CD4-positive, alpha-beta T cell treated with Interferon alpha-2 for 1 hour (primary cell): Measurements from ENCODE around the gene TRIM74.
A peak's percentile ranks its signal among the peaks of the same experiment; 100 is the strongest.
"Not testable (repeated sequence)": the region's sequence is repeated elsewhere in the genome, so short reads cannot be mapped to it uniquely, and the experiment has no call there.

ENCODE experiments used
- DNase-seq, 2 donors: peaks; one replicate each; pipeline ENCODE4 v3.0.0-alpha.2; 2020 to 2022

TRIM74 gene

GRCh38 chr7:72968980-72969516 lies at the start of gene TRIM74:
Gene TRIM74 (minus strand): TSS chr7:72969466. CDS start chr7:72966157, 3,309 bp downstream.
- DNase-seq: not testable (repeated sequence)

GRCh38 chr7:73006491-73006890 lies 37.2 kb upstream of the TRIM74 start:
- DNase-seq: not testable (repeated sequence)

DNA sequence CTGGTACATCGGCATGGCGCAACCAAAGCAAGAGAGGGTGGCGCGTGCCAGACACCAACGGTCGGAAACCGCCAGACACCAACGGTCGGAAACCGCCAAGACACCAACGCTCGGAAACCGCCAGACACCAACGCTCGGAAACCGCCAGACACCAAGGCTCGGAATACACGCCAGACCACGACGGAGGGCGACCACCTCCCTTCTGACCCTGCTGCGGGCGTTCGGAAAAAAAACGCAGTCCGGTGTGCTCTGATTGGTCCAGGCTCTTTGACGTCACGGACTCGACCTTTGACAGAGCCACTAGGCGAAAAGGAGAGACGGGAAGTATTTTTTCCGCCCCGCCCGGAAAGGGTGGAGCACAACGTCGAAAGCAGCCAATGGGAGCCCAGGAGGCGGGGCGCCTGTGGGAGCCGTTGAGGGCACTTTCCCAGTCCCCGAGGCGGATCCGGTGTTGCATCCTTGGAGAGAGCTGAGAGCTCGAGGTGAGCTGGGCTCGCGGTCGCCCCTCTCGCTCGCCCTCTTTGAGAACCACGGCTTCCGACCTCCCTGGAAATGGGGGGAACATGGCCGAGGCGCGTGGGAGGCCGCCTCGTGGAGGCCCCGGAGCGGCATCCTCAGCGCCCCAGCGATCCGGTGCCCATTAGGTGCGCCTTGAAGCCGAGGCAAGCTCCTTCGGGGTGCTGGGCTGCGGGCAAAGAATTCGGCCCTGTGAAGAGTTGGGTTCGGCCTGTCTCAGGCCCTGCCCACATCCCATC lies 36.6 kb upstream of the TRIM74 start:
- peak; percentile 86 to 93 for DNase-seq

DNA sequence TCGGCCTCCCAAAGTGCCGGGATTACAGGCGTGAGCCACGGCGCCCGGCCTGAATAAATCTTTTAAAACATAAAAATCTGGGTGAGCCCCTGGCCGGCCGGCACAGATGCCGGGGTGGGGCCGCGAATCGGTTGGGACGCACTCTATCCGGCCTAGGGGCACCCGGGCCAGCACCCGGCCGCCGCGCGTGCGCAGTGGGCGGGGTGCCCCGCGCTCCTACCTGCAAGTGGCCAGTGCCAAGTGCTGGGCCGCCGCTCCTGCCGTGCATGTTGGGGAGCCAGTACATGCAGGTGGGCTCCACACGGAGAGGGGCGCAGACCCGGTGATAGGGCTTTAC lies 36.1 kb upstream of the TRIM74 start:
- peak; percentile 62 to 77 for DNase-seq

DNA sequence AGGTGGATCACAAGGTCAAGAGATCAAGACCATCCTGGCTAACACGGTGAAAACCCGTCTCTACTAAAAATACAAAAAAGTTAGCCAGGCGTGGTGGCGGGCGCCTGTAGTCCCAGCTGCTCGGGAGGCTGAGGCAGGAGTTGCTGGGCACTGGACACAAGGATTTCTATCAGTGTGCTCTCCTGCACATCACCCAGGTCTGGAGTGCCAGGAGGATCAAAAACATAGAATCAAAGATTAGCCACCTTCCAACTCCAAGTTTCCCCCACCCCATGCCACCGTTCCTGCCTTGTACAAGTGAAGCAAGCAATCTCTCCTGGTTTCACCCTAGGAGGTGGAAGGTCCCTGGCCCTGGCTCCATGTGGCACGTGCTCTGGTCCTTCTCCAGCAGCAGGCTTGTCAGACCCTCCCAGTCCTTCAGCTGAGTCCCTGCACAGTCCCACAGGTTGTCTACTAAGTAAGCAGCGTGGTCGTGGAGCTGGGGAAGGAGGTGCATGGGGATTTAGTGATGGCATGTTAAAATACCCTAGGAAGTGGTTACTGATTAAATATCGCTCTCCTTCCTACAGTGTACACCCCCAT lies 28.7 kb upstream of the TRIM74 start:
- not testable (repeated sequence) for DNase-seq

DNA sequence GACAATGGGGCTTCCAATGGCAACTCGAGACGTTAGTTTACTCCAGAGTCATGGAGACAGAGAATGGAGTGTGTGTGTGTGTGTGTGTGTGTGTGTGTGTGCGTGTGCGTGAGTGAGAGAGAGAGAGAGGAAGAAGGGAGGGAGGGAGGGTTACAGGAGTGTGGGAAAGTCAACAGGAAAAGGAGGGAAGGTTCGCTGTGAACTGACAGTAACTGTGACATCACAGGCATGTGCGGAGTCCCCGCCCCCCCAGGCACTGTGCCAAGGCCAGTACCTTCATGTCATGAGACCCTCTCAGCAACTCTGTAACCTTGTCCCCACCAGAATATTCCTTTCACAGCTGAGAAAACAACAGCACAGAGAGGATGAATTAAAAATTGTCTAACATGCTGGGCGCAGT lies 28.2 kb upstream of the TRIM74 start:
- not testable (repeated sequence) for DNase-seq

- DNase-seq: not testable (repeated sequence)
Observed at GRCh38 chr7:72995484-72995883, 26.2 kb upstream of the TRIM74 start.

DNA sequence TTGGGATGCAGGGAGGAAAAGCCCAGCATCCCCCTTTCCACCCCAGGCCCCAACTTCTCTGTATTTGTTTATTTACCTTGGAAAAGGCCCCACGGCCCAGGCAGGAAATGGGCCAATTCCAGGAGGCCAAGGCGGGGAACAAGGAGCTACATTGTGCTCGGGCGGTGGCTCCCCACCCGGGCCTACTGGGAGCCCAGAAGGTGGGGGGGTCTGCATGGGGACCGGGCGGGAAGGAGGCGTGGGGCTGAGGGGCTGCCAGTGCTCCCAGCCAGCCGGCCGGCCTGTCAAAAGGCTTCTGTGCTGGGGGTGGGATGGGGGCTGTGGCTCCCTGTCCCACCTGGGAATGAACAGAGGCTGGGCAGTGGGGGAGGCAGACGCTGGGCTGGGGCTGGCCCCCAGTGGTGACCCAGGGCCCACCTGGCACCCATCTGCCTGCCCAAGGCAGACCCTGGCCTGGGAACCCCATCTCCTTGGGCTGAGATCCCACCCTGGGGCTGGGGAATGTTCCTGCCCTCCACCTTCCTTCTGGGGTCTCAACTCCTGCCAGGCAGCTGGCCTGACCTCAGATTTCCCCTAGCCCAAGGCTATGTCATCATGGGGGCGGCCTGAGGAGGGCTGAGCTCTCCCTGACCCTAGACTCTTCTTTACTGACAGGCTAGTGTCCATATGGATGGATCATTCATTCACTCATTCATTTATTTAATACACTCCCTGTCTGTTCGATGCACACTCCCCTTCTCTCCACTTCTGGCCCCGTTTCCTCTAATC lies 21.1 kb upstream of the TRIM74 start:
- DNase-seq: not testable (repeated sequence)

- DNase-seq: not testable (repeated sequence)
Observed at GRCh38 chr7:72982084-72982483, 12.8 kb upstream of the TRIM74 start.

GRCh38 chr7:72980382-72980781 lies 11.1 kb upstream of the TRIM74 start:
- not testable (repeated sequence) for DNase-seq

DNA sequence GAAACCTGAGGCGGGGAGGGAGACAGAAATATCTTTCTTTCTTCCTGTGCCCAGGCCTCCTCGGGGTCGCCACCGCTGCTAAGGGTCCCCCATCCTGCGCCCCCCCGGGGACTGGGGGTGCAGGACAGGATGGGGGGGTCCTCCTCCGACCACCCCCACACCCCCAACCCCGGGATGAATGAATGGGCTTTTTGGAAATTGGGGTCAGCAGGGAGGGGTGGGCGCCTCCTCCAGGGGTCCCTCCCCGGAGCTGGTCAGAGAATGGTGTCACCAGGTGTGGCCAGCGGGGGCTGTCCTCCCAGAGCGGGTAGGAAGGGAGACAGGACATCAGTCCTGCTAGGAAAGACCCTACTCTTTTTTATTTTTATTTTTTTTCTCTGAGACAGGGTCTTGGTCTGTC lies 7.2 kb upstream of the TRIM74 start:
- DNase-seq: not testable (repeated sequence)

DNA sequence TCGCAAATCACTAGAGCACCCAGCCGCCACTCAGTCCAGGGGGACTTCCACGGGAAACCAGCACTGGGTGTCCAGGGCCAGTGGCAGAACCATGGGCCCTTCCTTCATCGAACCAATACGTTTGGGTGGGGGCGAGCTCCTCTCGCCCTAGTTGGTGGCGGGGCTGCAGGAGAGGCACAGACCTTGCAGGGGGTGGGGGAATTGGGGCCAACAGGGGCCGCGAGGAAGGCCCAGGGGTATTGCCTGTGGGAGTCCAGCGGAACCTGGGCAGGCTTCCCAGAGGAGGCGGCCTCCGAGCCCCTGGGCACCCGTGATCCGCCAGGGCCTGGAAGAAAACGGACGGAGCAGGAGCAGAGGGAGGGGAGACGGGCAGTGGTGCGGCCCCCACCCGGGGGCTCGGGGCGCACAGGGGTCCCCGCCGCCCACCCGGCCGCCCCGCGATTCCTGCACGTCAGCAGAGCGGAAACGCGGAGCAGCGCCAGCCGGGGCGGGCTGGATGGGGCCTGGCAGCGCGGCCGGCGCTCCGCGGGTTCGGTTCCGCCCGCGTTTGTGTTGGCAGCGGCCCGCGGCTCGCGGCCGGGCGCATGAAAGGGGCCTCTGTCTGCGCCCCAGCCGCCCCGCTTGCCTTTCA lies 6.5 kb upstream of the TRIM74 start:
- DNase-seq: not testable (repeated sequence)

GRCh38 chr7:72974781-72975180 lies 5.5 kb upstream of the TRIM74 start:
- not testable (repeated sequence) for DNase-seq

DNA sequence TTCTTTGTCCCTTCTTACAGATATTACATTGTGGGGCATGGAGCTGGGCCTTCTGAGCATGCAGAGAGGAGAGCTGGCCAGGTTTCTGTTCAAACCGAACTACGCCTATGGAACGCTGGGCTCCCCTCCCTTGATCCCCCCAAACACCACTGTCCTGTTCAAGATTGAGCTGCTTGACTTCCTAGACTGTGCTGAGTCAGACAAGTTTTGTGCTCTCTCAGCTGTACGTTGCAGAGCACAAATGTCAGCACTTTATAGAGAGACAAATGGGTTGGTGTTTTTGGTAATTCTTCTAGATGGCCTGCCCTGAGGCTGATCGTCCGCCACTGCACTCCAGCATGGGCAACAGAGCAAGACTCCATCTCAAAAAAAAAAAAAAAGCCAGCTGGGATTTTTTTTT lies 2.2 kb upstream of the TRIM74 start:
- not testable (repeated sequence) for DNase-seq

DNA sequence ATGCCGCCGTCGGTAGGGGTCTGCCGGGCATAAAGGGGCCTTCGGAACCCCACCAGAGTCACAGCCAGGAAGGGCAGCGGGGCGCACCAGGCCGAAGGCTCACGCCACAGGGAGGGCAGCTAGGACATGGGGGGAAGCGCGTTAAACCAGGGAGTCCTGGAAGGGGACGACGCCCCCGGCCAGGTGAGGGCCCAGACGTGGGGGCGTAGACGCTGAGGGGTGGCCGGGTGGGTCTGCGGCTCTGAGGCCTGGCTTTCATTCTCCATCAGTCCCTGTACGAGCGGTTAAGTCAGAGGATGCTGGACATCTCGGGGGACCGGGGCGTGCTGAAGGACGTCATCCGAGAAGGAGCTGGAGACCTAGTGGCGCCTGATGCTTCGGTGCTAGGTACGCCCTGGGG lies 422 bp upstream of the TRIM74 start:
- not testable (repeated sequence) for DNase-seq

DNA sequence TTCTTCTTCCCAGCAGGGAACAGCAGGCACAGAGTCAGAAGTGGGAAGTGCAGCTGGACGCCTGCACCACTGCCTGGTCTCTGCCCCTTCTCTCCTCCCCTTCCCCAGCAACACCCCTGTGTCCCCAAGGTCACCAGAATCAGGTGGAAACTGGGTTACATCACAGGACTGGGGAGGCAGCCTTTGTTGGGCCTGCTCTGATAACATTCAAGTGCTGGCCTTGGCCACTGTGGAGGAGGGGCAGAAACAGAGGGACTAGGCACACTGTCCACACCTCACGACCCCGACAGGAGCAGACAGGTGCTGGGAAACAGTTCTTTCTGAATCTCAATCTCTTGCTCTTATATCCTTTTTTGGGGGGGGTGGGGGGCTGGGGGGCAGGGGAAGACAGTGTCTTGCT lies 2.4 kb downstream of the TRIM74 start:
- DNase-seq: not testable (repeated sequence)

- DNase-seq: not testable (repeated sequence)
Observed at GRCh38 chr7:72965186-72965975, 3.9 kb downstream of the TRIM74 start.

DNA sequence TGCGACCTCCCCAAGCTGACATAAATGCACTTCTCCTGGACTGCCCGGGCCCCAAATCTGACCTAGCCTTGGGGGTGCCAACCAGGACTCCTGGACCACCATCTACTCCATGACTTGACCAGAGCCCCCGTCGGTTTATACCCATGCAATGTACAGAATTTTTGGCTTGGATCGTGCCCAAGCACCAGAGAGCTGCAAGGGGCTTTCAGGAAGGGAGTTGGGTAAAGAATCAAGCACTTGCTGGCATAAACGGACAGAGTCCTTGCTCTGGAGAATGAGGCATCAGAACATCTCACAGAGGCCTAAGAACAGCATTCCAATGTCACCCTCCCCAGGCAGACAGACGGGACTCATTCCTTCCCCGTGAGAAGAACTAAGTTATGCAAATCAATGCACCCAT lies 6.2 kb downstream of the TRIM74 start:
- not testable (repeated sequence) for DNase-seq

DNA sequence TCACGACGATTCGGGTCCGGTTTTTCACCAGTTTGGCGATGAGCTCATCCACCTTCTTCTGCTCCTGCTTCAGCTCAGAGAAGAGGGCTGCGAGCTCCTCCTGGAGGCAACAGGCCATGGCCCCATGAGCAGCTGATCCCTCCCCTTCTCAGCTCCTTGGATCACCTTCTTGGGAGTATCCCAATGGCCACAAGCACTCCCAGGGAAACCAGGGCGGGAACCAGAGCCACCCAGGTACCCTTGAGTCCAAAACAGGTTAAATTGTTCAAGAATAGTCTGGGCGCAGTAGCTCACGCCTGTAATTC lies 8.0 kb downstream of the TRIM74 start:
- DNase-seq: not testable (repeated sequence)

- DNase-seq: not testable (repeated sequence)
Observed at GRCh38 chr7:72960626-72961345, 8.5 kb downstream of the TRIM74 start.

DNA sequence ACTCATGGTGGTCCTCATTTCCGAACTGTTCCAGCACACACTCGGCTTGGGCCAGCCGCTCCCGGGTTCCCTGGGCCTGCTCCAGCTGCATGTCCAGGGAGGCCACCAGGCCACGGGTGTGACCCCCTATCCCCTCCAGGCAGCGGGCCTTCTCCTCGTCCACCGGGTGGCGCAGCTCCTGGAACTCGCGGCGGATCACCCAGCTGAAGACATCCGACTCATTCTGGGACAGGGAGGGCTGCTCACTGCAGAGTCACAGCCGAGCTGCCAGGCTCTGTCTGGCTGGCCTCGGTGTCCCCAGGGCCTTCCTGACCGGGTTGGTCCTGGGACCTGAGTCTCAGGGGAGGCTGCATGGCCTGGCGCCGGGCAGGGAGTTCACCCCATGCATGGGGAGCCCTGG lies 9.2 kb downstream of the TRIM74 start:
- not testable (repeated sequence) for DNase-seq
